Trophoblast cell (in vitro differentiated cells and primary cell): ENCODE measurements around the gene LBP.

Source experiments
- DNase-seq, 2 donors: peaks; one replicate each; pipeline ENCODE4 v3.0.0-alpha.2; 2016
- H2AFZ ChIP-seq: 2 replicates; pipeline ENCODE4 v1.6.1; 2013; ENCODE audit warnings: low read length, moderate library complexity, mild to moderate bottlenecking; ENCODE audit not compliant: insufficient read depth, poor library complexity
- H2AK5ac ChIP-seq: 2 replicates; pipeline ENCODE4 v1.6.1; 2013; ENCODE audit warnings: mild to moderate bottlenecking, low read length
- H2BK120ac ChIP-seq: 2 replicates; pipeline ENCODE4 v1.6.1; 2013; ENCODE audit warnings: low read length, mild to moderate bottlenecking, moderate library complexity; ENCODE audit not compliant: insufficient read depth, poor library complexity
- H2BK12ac ChIP-seq: 2 replicates; pipeline ENCODE4 v1.6.1; 2013; ENCODE audit warnings: mild to moderate bottlenecking, low read length, moderate library complexity
- H2BK5ac ChIP-seq: 2 replicates; pipeline ENCODE4 v1.6.1; 2013; ENCODE audit warnings: low read length, low read depth, moderate library complexity, mild to moderate bottlenecking; ENCODE audit not compliant: poor library complexity
- H3K14ac ChIP-seq: 2 replicates; pipeline ENCODE4 v1.6.1; 2013; ENCODE audit warnings: mild to moderate bottlenecking, low read length
- H3K18ac ChIP-seq: 2 replicates; pipeline ENCODE4 v1.6.1; 2013; ENCODE audit warnings: mild to moderate bottlenecking, low read length
- H3K23ac ChIP-seq: 2 replicates; pipeline ENCODE4 v1.6.1; 2013; ENCODE audit warnings: low read length
- H3K27ac ChIP-seq: 2 replicates; pipeline ENCODE4 v1.5.1; 2013; ENCODE audit warnings: low read depth, mild to moderate bottlenecking, inconsistent platforms, low read length, moderate library complexity
- H3K27me3 ChIP-seq: 2 replicates; pipeline ENCODE4 v1.6.1; 2013; ENCODE audit warnings: inconsistent platforms, mild to moderate bottlenecking, low read length, moderate library complexity; ENCODE audit not compliant: insufficient read depth
- H3K36me3 ChIP-seq, 2 experiments: 1 replicate in 1 of 2; 2 replicates in 1 of 2; pipeline ENCODE4 v1.6.1; 2013; ENCODE audit warnings: low read length in 2 of 2, mild to moderate bottlenecking in 2 of 2, moderate library complexity in 1 of 2; ENCODE audit not compliant: insufficient read depth in 2 of 2, control insufficient read depth in 1 of 2
- H3K4ac ChIP-seq: 2 replicates; pipeline ENCODE4 v1.6.1; 2013; ENCODE audit warnings: low read depth, mild to moderate bottlenecking, low read length, moderate library complexity
- H3K4me1 ChIP-seq, 2 experiments: 1 replicate in 1 of 2; 2 replicates in 1 of 2; pipeline ENCODE4 v1.6.1; 2013; ENCODE audit warnings: low read length in 2 of 2, mild to moderate bottlenecking in 2 of 2, moderate library complexity in 1 of 2; ENCODE audit not compliant: insufficient read depth in 2 of 2, control insufficient read depth in 1 of 2
- H3K4me2 ChIP-seq: 2 replicates; pipeline ENCODE4 v1.6.1; 2013; ENCODE audit warnings: inconsistent platforms, mild to moderate bottlenecking, low read length, moderate library complexity
- H3K4me3 ChIP-seq: 2 replicates; pipeline ENCODE4 v1.5.1; 2013; ENCODE audit warnings: mild to moderate bottlenecking, low read depth, low read length, inconsistent platforms
- H3K79me1 ChIP-seq: one replicate; pipeline ENCODE4 v1.6.1; 2013; ENCODE audit warnings: low read length
- H3K79me2 ChIP-seq: 2 replicates; pipeline ENCODE4 v1.6.1; 2013; ENCODE audit warnings: low read length, mild to moderate bottlenecking; ENCODE audit not compliant: control insufficient read depth, insufficient read depth, poor library complexity
- H3K9ac ChIP-seq: 2 replicates; pipeline ENCODE4 v1.6.1; 2013; ENCODE audit warnings: mild to moderate bottlenecking, low read length
- H3K9me3 ChIP-seq: 2 replicates; pipeline ENCODE4 v1.6.1; 2013; ENCODE audit warnings: low read depth, mild to moderate bottlenecking, control low read depth, inconsistent platforms, low read length; ENCODE audit not compliant: insufficient read depth
- H4K12ac ChIP-seq: 2 replicates; pipeline ENCODE4 v1.6.1; 2013; ENCODE audit warnings: low read depth, mild to moderate bottlenecking, low read length, moderate library complexity
- H4K8ac ChIP-seq: 2 replicates; pipeline ENCODE4 v1.6.1; 2013; ENCODE audit warnings: low read depth, mild to moderate bottlenecking, low read length, moderate library complexity
- H4K91ac ChIP-seq: one replicate; pipeline ENCODE4 v1.6.1; 2013; ENCODE audit warnings: low read depth, mild to moderate bottlenecking, low read length, moderate library complexity
- WGBS: extraction: QIAGEN DNeasy Blood & Tissue Kit; methylation state at CpG from one replicate; pipeline ENCODE4 v1.1.7; 2013; ENCODE audit warnings: missing lambda C conversion rate; ENCODE audit not compliant: insufficient read length, insufficient coverage; ENCODE audit errors: extremely low coverage; 5-methylcytosine and 5-hydroxymethylcytosine counted together

LBP gene

GRCh38 chr20:38304845-38305447 lies 41.3 kb upstream of the LBP start:
- H3K4me2 ChIP-seq, result no peak overlapping the region
- no peaks in the 10 kb centered on the region for H3K9me3 ChIP-seq
- no peak overlapping the region for H3K4me3 ChIP-seq
- H4K91ac ChIP-seq, result no peak overlapping the region
- H3K23ac ChIP-seq, result no peak overlapping the region
- peak; percentile 13 to 50 for DNase-seq
- WGBS, result no CpG with 5 or more reads among the region's 8 CpGs
- H4K12ac ChIP-seq, result no peak overlapping the region
- no peaks in the 10 kb centered on the region for H3K79me2 ChIP-seq
- no peak overlapping the region for H2AK5ac ChIP-seq
- H3K14ac ChIP-seq, result no peak overlapping the region
- H4K8ac ChIP-seq, result no peak overlapping the region
- H2AFZ ChIP-seq, result no peak overlapping the region
- no peak overlapping the region for H3K4ac ChIP-seq
- no peak overlapping the region for H2BK12ac ChIP-seq
- H3K27ac ChIP-seq, result no peak overlapping the region
- no peak overlapping the region for H3K9ac ChIP-seq
- H2BK5ac ChIP-seq, result no peak overlapping the region
- H3K27me3 ChIP-seq, result no peaks in the 10 kb centered on the region
- no peak overlapping the region for H2BK120ac ChIP-seq
- H3K79me1 ChIP-seq, result no peaks in the 10 kb centered on the region
- peaks cover 5% of the 10 kb centered on the region in 2 experiments for H3K4me1 ChIP-seq
- no peak overlapping the region for H3K18ac ChIP-seq
- H3K36me3 ChIP-seq, result no peaks in the 10 kb centered on the region

GRCh38 chr20:38305541-38305940 lies 40.7 kb upstream of the LBP start:
- H2AK5ac ChIP-seq, result no peak overlapping the region
- no peaks in the 10 kb centered on the region for H3K27me3 ChIP-seq
- no peaks in the 10 kb centered on the region for H3K4me1 ChIP-seq
- WGBS, result no CpG with 5 or more reads among the region's 4 CpGs
- H3K18ac ChIP-seq, result no peak overlapping the region
- no peak overlapping the region for H4K91ac ChIP-seq
- no peak overlapping the region for H3K9ac ChIP-seq
- H3K4me2 ChIP-seq, result no peak overlapping the region
- H2BK5ac ChIP-seq, result no peak overlapping the region
- no peak overlapping the region for H3K4me3 ChIP-seq
- H2BK120ac ChIP-seq, result no peak overlapping the region
- H3K9me3 ChIP-seq, result no peaks in the 10 kb centered on the region
- H3K14ac ChIP-seq, result no peak overlapping the region
- no peak overlapping the region for H3K23ac ChIP-seq
- no peaks in the 10 kb centered on the region for H3K36me3 ChIP-seq
- H3K4ac ChIP-seq, result no peak overlapping the region
- H4K12ac ChIP-seq, result no peak overlapping the region
- no peaks in the 10 kb centered on the region for H3K79me1 ChIP-seq
- H3K27ac ChIP-seq, result no peak overlapping the region
- H2BK12ac ChIP-seq, result no peak overlapping the region
- H3K79me2 ChIP-seq, result no peaks in the 10 kb centered on the region
- no peak overlapping the region for H4K8ac ChIP-seq
- no peak for DNase-seq
- H2AFZ ChIP-seq, result no peak overlapping the region

- Histone ChIP-seq H3K4me3 (no peak overlapping the region), H3K18ac (no peak overlapping the region), H3K23ac (no peak overlapping the region), H3K27me3 (no peaks in the 10 kb centered on the region), H3K9me3 (no peaks in the 10 kb centered on the region), H3K9ac (no peak overlapping the region), H4K12ac (no peak overlapping the region), H2BK120ac (no peak overlapping the region), H2AFZ (no peak overlapping the region), H3K27ac (no peak overlapping the region), H4K8ac (no peak overlapping the region), H4K91ac (no peak overlapping the region), H3K36me3 (no peaks in the 10 kb centered on the region), H2BK5ac (no peak overlapping the region), H2AK5ac (no peak overlapping the region), H3K4me2 (no peak overlapping the region), H3K4ac (no peak overlapping the region), H3K4me1 (no peaks in the 10 kb centered on the region), H3K79me2 (no peaks in the 10 kb centered on the region), H2BK12ac (no peak overlapping the region), H3K14ac (no peak overlapping the region), H3K79me1 (no peaks in the 10 kb centered on the region)
- no CpG with 5 or more reads among the region's 6 CpGs for WGBS
- DNase-seq, result no peak
These were observed 39.9 kb upstream of the LBP start for GRCh38 chr20:38306379-38306778.

DNA sequence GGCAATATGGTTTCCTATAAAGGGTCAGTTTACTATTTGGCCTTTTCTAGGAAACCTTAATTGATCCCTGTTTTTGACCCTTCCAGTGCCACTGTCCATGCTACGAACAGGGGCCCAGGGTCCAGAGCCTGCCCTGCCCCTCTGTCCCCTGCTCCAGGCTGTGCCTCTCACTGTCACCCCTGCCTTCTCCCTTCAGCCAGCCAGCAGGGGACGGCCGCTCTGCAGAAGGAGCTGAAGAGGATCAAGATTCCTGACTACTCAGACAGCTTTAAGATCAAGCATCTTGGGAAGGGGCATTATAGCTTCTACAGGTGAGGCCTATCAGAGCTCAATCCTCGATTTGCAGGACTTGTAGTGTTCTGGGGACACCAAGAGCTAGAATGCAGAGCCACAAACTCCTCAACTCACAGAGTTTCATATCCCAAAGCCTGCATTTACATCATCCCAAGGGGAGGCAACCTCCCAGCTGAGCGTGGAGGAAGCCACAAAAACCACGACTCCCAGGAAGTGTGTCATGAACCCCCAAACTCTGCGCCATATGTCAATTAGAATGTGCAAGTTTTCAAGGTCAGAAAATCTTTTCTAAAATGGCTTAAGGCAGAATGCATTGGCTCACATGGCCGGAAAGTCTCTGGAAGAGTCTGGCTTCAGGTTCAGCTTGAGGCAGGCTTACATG lies 38.8 kb upstream of the LBP start:
- H4K91ac ChIP-seq, result no peak overlapping the region
- no peak overlapping the region for H3K4me2 ChIP-seq
- no peaks in the 10 kb centered on the region for H3K4me1 ChIP-seq
- H3K4me3 ChIP-seq, result no peak overlapping the region
- no peaks in the 10 kb centered on the region for H3K79me1 ChIP-seq
- H2BK120ac ChIP-seq, result no peak overlapping the region
- H4K12ac ChIP-seq, result no peak overlapping the region
- H3K27me3 ChIP-seq, result no peaks in the 10 kb centered on the region
- H2AFZ ChIP-seq, result no peak overlapping the region
- no CpG with 5 or more reads among the region's 8 CpGs for WGBS
- H3K27ac ChIP-seq, result no peak overlapping the region
- no peaks in the 10 kb centered on the region for H3K79me2 ChIP-seq
- no peak overlapping the region for H3K18ac ChIP-seq
- DNase-seq, result no peak
- H2BK12ac ChIP-seq, result no peak overlapping the region
- no peaks in the 10 kb centered on the region for H3K36me3 ChIP-seq
- H3K23ac ChIP-seq, result no peak overlapping the region
- H4K8ac ChIP-seq, result no peak overlapping the region
- H2BK5ac ChIP-seq, result no peak overlapping the region
- no peak overlapping the region for H2AK5ac ChIP-seq
- H3K9ac ChIP-seq, result no peak overlapping the region
- H3K4ac ChIP-seq, result no peak overlapping the region
- no peaks in the 10 kb centered on the region for H3K9me3 ChIP-seq
- H3K14ac ChIP-seq, result no peak overlapping the region
